Measurements from ENCODE around the gene NOL8.

The NOL8 gene

DNA sequence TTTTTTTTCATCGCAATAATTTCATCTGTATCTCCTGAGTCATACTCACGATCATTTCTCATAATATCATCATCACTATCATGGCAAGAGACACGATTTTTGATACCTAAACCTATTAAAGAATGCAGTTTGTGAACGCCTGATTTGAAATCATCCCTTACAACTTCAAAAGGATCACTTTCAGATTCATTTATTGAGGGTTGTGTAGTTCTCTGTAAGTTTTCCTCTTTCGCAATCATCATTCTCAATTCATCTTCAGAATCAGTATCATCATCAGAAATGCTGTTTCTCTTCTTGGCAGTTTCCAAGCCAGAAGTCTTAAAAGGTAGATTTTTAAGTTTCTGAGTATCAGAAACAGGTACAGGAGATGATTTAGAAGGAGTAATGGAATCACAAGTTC is 9.7 kb downstream of the NOL8 start:
- DNase-seq (ENCODE audit: low spot score): no peak
- in situ Hi-C loops (cut with MboI; ENCODE audit: low sequenced_read_pairs, unreplicated experiment): no loop called here
- TF ChIP-seq, protein P1, sequence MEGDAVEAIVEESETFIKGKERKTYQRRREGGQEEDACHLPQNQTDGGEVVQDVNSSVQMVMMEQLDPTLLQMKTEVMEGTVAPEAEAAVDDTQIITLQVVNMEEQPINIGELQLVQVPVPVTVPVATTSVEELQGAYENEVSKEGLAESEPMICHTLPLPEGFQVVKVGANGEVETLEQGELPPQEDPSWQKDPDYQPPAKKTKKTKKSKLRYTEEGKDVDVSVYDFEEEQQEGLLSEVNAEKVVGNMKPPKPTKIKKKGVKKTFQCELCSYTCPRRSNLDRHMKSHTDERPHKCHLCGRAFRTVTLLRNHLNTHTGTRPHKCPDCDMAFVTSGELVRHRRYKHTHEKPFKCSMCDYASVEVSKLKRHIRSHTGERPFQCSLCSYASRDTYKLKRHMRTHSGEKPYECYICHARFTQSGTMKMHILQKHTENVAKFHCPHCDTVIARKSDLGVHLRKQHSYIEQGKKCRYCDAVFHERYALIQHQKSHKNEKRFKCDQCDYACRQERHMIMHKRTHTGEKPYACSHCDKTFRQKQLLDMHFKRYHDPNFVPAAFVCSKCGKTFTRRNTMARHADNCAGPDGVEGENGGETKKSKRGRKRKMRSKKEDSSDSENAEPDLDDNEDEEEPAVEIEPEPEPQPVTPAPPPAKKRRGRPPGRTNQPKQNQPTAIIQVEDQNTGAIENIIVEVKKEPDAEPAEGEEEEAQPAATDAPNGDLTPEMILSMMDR (IDR thresholded peaks at IDR 0.05; ENCODE audit: borderline replicate concordance, control extremely low read depth, extremely low read depth, insufficient read depth, missing control alignments): no peak

DNA sequence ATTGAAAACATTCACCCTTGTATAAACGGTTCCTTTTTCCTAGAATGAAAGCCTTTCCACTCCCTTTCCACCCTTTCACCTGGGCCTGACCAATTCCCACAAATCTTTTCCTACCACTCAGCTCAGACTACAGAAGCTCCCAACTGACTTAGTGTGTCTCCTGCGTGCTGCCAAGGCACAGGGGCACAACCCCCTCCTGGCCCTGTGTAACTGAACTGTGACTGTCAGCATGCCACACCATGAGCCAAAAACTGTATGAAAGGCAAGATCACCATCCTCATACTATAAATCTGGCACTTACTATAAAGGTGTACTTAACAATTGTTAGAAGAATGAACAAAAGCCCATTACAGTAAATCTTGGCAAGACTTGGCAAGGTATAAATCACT is 11.5 kb downstream of the NOL8 start:
- TF ChIP-seq, protein P1 (IDR thresholded peaks at IDR 0.05; ENCODE audit: borderline replicate concordance, control extremely low read depth, extremely low read depth, insufficient read depth, missing control alignments): no peak
- in situ Hi-C loops (cut with MboI; ENCODE audit: low sequenced_read_pairs, unreplicated experiment): no loop called here
- DNase-seq (ENCODE audit: low spot score): no peak

DNA sequence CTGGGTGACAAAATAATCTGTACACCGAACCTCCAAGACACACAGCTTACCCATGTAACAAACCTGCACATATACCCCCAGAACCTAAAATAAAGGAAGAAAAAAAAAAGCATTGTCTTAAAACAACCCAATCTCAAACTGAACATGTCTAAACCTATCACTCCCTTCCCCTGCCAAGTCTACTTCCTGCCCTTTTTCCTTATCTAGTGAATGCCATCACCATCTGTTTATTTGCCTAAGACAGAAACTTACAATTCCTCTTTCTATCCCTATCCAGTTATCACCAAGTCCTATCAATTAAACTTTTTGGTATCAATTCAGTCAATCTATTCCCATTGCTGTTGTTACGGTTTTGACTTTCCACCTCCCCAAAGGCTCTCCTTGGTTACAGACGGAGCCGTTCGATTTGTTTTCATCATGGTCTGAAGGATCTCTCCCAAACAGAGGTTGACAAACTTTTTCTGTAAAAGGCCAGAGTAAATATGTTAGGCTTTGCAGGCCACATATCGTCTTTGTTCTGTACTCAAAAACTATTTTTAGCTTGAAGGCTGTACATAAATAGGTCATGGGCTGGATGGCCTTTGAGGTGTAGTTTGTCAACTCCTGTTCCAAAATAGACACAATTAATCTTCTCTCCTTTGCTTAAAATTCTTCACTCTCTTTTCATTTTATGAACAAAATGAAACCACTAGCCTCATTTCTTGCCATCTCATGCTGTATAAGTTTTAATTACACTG is 12.1 kb downstream of the NOL8 start:
- DNase-seq (ENCODE audit: low spot score): no peak
- in situ Hi-C loops (cut with MboI; ENCODE audit: low sequenced_read_pairs, unreplicated experiment): no loop called here
- TF ChIP-seq, protein P1 (IDR thresholded peaks at IDR 0.05; ENCODE audit: borderline replicate concordance, control extremely low read depth, extremely low read depth, insufficient read depth, missing control alignments): no peak

DNA sequence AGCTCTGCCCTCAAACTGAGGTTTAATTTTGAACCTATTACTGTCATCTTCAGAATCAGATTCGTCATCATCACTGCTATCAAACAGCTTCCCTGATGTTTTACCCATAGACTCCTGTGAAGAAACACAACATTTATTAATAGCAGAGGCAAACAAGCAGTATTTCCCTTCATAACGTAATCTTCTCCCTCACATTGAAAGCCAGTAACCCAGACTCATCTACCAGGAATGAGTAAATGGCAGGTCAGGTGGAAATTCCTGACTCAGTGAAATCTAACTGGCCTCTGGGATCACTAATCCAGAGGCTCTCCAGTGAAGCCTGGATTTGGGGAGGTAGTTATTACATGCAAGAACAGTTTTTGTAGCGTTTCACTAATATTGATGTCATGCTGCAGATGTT is 14.6 kb downstream of the NOL8 start:
- in situ Hi-C loops (cut with MboI; ENCODE audit: low sequenced_read_pairs, unreplicated experiment): no loop called here
- DNase-seq (ENCODE audit: low spot score): no peak
- TF ChIP-seq, protein P1 (IDR thresholded peaks at IDR 0.05; ENCODE audit: borderline replicate concordance, control extremely low read depth, extremely low read depth, insufficient read depth, missing control alignments): no peak

DNA sequence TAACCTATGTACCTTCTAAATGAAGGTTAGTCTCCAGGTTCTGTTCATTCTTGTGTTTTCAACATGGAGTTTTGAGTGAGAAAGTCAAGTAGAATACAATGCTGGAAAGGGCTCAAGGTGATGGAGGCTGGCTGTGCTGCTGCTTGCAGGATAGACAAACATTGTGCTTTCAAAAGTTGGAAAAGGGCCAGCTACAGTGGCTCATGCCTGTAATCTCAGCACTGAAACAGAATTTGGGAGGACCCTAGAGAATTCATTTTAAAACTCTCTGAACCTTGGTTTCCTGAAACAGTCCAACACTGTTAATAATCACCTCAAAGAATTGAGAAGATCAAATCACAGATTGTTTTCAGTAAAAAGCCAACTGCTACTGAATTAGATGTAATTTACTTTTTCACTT is 16.3 kb downstream of the NOL8 start:
- in situ Hi-C loops (cut with MboI; ENCODE audit: low sequenced_read_pairs, unreplicated experiment): no loop called here
- TF ChIP-seq, protein P1 (IDR thresholded peaks at IDR 0.05; ENCODE audit: borderline replicate concordance, control extremely low read depth, extremely low read depth, insufficient read depth, missing control alignments): no peak
- DNase-seq (ENCODE audit: low spot score): no peak

DNA sequence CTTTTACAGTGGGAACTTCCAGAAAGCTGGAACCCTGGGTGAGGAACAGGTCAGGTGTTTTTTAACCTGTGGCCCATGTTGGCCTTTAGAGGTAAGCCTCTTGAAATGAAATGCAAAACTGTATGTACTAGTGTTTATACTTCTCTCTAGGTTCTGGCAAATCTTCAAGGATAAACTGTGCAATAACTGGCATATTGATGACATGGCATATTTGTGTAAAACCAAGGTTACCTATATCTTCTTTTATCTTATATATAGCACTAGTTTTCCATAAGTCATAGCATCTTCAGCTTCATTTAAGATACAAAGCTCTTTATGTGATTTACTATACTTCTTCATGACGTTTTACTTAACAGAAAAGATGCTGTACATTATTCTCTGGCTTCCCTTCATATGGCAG is 24.2 kb downstream of the NOL8 start:
- TF ChIP-seq, protein P1 (IDR thresholded peaks at IDR 0.05; ENCODE audit: borderline replicate concordance, control extremely low read depth, extremely low read depth, insufficient read depth, missing control alignments): no peak
- no peak for DNase-seq (ENCODE audit: low spot score)
- in situ Hi-C loops (cut with MboI; ENCODE audit: low sequenced_read_pairs, unreplicated experiment): no loop called here
